Stromal cell of bone marrow (primary cell): ENCODE results near the gene MCM5.

Source experiments
- DNase-seq: peaks from one replicate; pipeline ENCODE4 v3.0.0-alpha.2; 2012; ENCODE audit warnings: low read depth

MCM5 gene

GRCh38 chr22:35399678-35400500, at the start of gene MCM5:
Gene MCM5, plus strand, starts transcription at chr22:35400140. Its CDS starts 299 bp downstream, at chr22:35400439.
- DNase-seq, result peak; percentile 97

DNA sequence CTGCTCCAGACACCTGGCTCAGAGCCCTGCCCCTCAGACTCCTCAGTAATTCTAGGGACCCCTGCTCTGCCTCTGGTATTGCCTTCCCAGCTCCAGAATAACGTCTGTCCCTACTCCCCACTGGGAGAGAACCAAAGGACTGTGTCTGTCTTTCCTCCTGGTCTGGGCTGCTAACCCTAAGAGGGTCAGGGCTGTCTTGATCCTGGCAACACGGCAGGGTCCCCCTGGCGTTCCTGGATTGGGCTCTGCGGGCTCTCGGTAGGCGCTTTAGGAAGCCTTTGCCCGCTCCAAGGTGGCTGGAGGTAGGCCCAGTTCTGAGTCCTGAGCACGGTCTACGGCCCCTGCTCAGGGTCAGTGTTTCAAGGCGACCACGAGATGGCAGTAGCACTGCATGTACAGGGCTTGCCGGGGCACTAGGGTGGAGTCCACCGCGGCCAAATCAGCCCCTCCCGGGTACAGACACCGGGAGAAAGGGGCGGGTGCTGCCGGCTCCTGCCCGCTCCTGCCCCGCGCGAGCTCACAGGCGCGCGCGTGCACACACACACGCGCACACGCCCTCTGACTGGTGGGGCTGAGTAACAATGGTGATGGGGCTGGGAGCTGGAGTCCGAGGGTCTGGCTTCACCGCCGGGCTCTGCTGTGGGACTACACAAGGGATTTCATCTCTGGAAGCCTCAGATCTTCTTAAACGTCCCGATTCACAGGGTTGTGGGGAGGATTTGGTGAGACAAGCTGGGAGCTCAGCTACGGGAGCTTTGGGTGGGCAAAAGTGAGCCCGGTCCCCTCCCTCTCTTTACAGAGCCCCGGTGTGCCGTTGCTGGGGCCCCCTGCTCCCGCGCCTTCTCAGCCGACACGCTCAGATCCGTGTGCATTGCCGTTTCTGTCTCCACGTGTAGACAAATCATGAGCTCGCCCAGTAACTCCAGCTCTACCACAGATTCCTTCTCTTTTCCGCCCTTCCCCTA, 49.1 kb upstream of the MCM5 start:
- DNase-seq, result peak; percentile 84

DNA sequence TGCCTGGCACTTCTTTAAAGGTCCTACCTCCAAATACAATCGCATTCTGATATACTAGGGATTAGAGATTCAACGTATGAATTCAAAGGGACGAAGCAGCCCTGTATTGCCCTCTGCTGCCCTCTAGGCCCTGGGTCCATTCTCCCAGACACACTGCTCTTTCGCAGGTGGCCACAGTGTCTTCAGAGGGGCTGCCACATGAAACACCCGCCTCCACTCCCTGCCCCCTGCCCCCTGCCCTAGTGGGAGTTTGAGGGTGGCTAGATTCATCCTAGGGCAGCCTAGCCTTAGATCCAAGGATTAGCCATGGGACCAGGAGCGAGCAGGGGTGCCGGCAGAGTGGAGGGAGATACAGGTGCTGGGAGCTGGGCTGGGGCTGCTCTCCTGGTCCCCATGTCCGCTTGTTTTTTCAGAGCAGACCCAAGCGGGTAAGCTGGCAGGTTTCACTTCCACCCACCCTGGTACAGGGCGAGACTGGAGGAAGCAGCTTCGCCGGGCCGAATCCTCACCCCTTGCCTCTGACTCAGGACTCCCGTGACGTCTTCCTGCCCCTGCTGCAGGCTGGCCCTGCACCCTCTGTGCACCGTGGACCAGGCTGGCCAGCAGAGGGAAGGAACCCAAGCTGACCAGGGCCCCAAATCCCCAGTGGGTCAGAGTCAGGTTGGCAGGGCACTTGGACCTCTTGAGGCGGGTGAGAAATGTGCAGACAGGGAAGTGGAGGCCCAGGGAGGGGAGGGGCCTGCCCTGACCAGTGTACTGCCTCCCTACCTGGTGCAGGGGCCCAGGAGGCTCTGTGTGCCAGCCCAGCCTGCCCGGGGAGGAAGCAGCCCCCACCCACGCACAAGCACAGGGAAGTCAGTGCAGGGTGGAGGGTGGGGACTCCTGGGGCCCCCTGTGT, 47.5 kb upstream of the MCM5 start:
- no peak for DNase-seq

DNA sequence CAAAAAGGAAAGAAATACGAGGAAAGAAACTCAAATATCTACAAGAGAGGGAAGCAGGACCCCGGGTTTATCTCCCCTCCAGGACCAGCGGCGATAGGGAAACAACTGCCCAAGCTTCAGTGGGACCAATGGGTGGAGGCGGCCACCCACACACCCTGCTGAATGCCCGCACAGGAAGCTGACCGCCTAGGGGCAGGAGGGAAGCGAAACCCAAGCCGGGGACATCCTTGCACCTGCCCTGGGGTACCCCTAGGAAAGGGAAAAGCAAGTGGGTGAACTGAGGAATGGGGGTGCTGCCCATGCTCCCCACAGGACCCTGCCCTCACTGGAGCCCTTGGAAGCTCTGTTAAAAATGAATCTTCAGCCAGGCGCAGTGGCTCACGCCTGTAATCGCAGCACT, 46.6 kb upstream of the MCM5 start:
- no peak for DNase-seq

GRCh38 chr22:35354068-35354467, 45.9 kb upstream of the MCM5 start:
- no peak for DNase-seq

- DNase-seq, result no peak
These were observed 41.9 kb upstream of the MCM5 start for GRCh38 chr22:35357883-35358621.

GRCh38 chr22:35359380-35360065, 40.4 kb upstream of the MCM5 start:
- no peak for DNase-seq

DNA sequence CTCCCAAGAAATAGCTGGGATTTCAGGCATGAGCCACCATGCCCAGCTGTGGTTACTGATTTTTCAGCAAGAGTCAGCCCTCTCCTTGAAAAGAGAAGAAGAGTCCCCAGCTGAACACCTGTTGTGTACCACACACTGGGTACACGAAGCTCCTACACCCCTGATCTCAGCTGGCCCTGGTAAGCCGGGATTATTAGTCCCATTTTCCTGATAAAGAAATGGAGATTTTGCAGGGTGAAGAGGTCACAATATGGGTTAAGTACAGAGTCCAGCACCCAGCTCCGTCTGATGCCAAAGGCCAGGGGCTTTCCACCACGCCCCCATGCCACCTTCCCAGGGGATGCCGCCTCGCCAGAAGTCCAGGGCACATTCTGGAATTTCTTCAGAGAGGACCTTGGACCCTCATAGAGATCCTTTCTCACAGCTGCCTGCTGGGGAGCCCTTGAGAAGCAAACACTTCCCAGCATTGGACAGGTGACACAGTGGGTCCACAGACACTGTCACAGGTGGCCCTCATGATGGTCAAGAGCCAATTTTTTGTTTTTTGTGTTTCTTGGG, 38.9 kb upstream of the MCM5 start:
- DNase-seq, result no peak

GRCh38 chr22:35363566-35364086, 36.3 kb upstream of the MCM5 start:
- DNase-seq, result no peak

DNA sequence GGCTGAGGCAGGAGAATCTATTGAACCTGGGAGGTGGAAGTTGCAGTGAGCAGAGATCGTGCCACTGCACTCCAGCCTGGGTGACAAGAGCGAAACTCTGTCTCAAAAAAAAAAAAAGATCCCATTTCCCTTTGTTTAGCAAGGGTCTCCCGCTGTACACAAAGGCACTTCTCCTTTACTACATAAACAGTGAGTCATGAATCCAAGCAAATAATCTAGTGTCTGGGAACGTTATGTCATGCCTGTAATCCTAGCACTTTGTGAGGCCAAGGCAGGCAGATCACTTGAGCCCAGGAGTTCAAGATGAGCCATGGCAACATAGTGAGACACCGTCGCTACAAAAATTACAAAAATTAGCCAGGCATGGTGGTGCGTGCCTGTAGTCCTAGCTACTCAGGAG, 35.7 kb upstream of the MCM5 start:
- peak; percentile 52 for DNase-seq

DNA sequence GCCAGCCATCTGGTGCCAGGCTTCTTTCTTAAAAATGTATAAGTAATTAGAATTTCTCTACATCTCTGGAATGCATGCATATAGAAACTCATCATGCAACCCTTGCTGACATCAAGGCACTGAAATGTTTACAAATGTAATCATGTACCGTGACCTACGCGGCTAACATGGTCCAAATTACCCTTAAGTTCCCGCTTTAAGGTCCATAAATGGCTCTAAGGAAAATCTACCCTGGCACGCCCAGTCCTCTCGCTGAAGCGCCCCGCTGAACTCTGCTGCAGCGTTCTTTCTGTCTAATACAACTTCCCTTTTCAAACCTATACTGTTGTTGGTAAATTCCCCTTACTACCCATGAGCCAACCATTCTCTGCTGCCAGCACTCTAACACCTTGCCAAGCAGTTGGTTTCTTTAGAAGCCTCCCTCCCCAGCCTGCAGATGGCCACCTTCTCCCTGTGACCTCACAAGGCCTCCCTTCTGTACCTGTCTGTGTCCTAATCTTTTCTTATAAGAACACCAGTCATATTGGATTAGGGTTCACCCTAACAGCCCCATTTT, 32.5 kb upstream of the MCM5 start:
- no peak for DNase-seq

- no peak for DNase-seq
These were observed 31.6 kb upstream of the MCM5 start for GRCh38 chr22:35368386-35368785.

GRCh38 chr22:35369996-35370395, 29.9 kb upstream of the MCM5 start:
- no peak for DNase-seq

DNA sequence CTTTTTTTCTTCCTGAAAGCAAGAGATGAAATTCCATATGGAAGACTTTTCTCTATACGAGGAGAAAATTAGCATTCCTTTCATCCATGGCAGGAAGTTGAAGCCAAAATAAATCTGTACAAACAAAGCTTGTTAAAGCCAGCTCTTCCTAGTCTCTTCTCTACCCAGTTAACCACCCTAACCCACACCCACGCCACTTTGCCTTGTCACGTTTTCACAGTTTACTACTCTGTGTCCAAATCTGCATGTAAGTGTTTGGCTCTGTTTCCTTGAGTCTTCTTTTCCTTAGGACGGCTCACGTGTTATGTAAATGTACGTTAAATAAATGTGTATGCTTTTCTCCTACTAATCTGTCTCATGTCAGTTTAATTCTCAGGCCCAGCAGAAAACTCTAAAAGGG, 26.2 kb upstream of the MCM5 start:
- DNase-seq, result no peak

GRCh38 chr22:35375031-35375430, 24.9 kb upstream of the MCM5 start:
- DNase-seq, result peak; percentile 78

GRCh38 chr22:35375526-35375925, 24.4 kb upstream of the MCM5 start:
- DNase-seq, result no peak

- peak; percentile 99 for DNase-seq
These were observed 23.0 kb upstream of the MCM5 start for GRCh38 chr22:35376728-35377472.

GRCh38 chr22:35377735-35378134, 22.2 kb upstream of the MCM5 start:
- DNase-seq, result no peak

GRCh38 chr22:35378621-35379020, 21.3 kb upstream of the MCM5 start:
- DNase-seq, result no peak
